HG03108 (cell line): ENCODE results near the gene CDH23.

ENCODE experiments used
- ATAC-seq: cut with Tn5 transposase; IDR thresholded peaks from one replicate; pipeline ENCODE4 v1.9.1; 2021; ENCODE audit warnings: moderate library complexity; ENCODE audit not compliant: unreplicated experiment

The CDH23 gene

GRCh38 chr10:71577345-71577744 is 180.6 kb downstream of the CDH23 start:
- ATAC-seq, result no peak

GRCh38 chr10:71578069-71578468 is 181.3 kb downstream of the CDH23 start:
- no peak for ATAC-seq

GRCh38 chr10:71579668-71580067 is 182.9 kb downstream of the CDH23 start:
- ATAC-seq, result no peak

DNA sequence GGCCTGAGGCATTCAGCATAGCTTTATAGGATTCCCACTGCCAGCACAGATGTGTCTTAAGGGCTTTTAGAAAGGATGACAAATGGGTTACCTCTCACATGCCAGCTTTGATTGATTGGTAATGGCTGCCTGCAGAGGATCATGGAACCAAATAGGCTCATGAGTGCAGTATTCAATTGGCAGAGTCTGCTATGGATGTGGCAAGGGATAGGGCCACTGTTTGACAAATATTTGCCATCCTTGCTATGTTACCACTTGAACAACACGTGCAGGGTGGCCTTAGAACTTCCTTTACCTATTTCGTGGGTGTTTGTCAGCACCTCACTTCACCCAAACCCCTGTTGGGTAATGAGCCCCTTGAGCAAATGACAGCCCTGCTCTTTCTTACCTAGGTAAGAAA is 183.7 kb downstream of the CDH23 start:
- ATAC-seq, result no peak

- no peak for ATAC-seq
Measured at GRCh38 chr10:71580926-71581325, 184.2 kb downstream of the CDH23 start.

- no peak for ATAC-seq
Measured at GRCh38 chr10:71581376-71581775, 184.7 kb downstream of the CDH23 start.

DNA sequence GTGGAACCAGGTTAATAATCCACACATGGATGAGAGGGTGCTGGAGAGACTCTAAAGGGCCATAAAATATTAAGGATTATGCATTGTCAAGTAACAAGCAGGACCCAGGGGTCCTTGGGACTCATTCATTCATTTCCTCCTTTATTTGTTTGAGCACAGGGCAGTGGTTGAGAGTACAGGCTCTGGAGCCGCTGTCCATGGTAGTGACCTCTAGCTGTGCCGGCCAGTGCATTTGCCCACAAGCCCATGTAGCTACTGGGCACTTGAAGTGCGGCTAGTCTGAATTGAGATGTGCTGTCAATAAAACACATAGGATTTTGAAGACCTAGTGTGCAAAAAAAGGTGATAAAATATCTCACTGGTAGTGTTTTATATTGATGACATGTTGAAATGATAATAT is 185.3 kb downstream of the CDH23 start:
- ATAC-seq, result no peak

- no peak for ATAC-seq
Measured at GRCh38 chr10:71582506-71583475, 186.1 kb downstream of the CDH23 start.

- ATAC-seq, result no peak
Measured at GRCh38 chr10:71584461-71584860, 187.7 kb downstream of the CDH23 start.

DNA sequence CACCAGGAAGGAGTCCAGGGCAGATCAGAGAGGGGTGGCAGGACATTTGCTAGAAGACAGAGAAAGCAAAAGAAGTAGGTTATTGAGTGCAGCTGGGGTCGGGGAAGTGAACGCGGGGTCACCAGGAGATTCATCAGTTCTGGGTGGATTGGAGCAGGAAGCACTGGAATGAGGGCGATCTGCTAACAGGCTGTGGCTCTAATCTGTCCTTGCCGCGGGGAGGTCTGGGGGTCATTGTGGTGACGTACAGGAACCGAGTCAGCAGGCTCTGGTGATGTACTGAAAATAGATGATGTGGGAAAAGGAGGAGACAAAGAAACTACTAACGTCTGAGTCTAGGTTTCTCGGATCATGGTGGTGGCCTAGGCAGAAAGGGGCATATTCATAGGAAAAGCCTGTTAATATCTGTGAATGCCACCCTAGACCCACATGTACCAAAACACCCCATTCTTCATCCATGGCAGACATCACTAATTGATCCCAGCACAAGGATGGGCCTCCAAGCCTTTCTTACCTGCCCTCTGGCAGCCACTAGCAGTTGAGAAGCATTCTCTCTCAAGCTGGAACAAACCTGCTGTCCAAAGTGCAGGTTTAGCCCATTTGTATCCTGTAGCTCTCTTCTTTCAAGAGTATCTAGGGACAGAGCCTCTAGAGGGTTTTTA is 188.3 kb downstream of the CDH23 start:
- ATAC-seq, result no peak

DNA sequence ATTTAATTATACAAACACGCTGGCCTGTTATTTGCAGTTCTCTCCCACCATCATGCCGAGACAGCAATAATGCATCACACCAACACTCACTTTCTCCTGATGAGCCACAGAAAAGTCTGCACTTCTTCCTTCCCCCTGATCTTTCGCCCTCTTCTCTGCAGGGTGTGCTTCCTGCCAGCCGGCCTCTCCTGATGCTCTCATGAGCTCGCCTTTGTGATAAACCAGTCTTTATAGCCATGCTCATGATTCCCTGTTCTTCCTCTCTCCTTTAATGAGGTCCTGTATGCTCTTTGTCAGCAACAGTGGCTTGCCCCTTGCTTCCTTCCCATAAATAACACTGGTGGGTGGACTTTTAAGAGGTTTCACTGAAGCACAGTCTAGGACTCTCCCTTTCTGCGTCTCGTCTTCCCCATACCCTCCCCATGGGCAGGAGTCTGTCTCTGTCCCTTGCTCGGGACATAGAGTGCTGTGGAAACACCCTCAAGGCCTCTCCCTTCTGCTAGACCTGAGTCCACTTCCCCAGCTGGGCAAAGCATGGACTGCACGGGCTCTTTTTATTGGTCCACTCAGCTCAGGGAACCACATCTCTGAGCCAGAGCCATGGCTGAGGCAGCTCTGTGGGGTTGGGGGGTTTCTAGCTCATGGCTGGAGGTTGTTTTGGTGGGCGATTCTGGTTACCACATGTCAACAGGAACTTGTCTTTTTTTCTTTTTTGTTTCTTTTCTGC is 189.0 kb downstream of the CDH23 start:
- no peak for ATAC-seq

GRCh38 chr10:71587941-71588573 is 191.3 kb downstream of the CDH23 start:
- no peak for ATAC-seq

DNA sequence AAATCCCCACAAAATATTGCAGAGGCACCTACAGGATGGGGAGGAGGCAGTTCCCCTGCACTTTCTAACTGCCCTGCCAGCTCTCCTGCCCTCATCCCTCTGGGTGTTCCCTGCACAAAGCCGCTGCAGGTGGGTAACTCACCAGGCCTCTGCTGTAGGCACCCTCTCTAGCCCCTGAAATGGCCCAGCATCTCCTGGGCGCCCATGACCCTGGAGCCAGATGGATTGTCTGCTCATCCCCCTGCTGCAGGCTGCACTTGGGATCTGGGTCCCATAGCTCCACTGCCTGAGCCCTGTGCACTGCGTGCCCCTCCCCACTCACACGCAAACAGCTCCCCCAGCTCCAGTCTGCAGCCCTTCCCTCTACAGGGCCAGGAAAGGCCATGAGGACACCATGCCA is 192.0 kb downstream of the CDH23 start:
- ATAC-seq, result no peak

DNA sequence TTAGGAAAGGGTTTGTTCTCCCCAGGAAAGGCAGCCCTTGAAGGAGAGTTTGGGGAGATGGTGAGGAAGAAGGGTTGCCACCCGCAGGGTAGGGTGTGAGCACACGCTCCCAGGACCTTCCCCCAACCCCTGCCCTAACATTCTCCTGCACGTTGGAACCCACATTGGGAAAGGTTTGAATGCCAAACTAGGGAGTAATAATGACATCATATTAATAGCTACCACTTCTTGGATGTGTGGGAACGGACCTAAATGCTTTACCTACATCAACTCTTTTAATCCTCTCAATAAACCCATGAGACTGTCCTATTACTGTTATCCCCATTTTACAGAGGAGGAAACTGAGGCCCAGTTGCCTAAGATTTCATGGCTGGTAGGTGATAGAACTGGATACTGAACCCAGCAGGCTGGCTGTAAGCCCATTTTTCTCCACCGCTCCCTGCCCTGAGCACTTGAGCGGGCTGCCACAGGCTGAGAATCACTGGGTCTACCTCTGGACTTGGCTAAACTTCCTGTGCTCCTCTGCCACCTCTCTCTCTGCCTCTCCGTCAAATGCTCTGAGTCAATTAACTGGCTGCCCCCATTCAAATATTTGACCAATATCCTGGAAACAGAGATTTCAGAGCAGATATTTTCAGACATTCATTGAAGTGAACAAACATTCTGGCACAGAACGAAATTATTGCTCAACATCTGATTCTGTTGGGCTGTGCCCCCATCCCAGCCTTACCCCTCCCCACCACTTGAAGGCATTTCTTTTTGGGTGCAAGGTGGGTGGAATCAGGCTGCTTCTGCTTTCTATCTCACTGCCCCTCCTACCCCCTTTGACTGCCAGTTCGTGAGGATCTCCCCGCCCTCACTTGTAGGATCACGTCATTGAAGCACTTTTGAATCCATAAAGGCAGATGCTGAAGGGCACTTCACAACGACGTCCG is 193.2 kb downstream of the CDH23 start:
- no peak for ATAC-seq

DNA sequence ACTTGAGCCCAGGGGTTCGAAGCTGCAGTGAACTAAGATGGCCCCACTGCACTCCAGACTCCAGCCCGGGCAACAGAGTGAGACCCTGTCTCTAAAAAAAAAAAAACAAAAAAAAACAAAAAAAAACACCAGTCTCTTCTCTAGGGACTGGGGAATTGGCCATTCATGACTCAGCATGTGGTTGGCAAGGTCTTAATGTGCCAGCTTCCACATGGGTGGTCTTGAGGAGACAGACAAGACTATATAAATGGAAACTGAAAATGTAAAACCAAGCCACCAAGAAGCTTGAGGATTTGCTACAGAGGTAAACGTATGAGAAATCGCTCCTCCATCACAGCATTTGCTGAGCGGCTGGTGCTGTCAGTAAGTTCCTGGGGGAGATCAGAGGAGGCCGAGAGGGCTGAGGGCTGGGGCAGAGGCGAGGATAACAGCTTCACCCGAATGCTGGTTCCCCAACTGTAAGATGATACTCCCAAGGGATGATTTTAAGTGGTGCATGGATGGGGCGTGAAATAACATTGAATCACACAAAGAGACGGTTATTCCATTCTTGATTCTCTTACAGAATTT is 194.1 kb downstream of the CDH23 start:
- no peak for ATAC-seq

DNA sequence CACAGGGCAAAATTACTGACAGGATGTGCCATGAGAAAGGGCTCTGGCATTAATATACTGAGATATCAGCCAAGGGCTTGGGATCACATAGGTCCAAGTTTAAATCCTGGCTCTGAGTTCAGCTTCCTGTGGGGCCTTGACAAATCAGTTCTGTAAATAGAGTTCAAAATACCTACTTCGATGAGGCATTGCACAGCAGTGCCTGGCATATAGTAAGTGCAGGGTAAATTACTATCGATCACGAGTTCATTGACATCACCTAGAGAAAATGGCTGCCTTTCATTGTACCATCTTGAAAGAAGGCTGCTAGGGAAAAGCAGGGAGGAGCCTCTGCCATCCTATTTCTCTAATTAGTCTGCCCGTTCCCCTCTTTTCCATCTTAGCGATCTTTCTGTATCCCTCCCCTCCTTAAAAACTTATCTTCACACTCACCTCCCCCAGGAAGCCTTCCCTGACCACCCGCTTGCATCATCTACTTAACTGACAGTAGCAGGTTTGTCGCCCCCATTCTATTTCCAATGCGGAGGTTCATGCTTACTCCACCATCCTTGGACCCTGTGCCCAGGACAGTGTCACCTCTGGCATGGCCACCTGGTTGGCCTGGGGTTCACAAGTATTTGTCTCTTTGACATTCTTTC is 198.3 kb downstream of the CDH23 start:
- no peak for ATAC-seq

GRCh38 chr10:71595649-71596048 is 198.9 kb downstream of the CDH23 start:
- no peak for ATAC-seq

- no peak for ATAC-seq
Measured at GRCh38 chr10:71596127-71596526, 199.4 kb downstream of the CDH23 start.

DNA sequence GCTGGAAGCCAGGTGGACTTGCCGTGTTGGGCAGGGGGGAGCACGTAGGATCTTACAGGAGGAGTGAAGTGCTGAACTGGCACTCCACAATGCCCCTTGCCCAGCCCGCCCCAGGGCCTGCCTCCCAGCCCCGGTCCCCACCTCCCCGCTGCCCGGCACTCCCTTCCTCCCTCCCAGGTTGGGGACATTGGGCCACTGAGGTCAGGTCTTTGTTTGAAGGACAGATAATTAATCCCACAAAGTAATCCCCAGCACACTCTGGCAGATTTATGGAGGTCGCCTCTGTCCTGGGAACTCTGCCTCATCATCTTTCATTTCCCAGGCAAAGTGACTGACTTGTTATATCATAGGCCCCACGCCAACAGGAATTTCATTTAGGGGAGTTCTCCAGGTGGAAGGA is 200.0 kb downstream of the CDH23 start:
- ATAC-seq, result no peak
